ENCODE results near the gene SASH1.
A peak's percentile ranks its signal among the peaks of the same experiment; 100 is the strongest.

SASH1 gene

DNA sequence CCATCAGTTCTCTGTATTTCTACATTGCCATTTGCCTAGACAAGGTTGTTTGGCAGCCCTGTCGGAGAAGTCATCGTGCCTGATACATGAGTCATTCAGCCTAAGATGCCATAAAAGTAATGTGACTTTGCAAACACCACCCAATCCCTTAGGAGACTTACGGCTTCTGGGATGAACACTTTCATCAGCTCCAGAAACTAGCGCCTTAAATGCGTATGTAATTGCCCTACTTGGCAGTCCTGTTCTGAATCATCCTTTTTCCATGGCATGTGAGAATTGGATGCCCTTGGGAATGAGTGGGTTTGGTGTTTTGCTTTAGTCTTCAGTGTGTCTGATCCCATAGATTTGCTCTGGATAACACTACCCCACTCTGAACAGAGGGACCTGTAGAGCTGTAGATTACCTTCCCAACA, 158.5 kb downstream of the SASH1 start:
- no peak for DNase-seq

DNA sequence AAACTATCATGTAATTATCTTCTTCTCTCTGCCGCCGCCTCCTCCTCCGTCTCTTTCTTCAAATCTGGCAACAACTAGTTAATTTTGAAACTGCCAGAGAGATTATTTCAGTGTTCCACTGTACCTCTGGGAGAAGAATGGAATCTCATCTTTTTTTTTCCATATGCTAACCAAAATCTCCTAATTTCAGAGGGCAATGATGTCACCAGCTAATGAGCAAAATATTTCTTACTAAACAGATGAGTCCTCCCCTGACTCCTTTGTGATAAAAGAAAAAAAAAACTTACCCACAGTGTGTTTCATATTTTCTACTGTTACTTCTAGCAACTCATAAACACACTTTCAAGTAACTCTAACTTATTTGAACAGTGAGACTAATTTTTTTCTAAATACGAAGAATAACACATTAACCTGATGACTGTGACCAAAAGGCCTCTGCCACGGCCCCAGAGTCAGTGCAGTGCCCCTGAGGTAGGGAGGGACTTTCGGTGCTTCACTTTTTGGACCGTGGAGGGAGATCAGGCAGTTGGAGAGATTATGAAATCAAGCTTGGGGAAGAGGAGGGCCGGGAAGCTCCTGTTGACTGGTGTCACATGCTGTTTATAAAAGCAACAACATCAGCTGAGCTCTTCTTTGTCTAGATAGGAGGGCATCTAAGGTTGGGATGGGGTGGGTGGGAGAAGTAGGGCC, 159.6 kb downstream of the SASH1 start:
- DNase-seq: peak; percentile 11 to 32

DNA sequence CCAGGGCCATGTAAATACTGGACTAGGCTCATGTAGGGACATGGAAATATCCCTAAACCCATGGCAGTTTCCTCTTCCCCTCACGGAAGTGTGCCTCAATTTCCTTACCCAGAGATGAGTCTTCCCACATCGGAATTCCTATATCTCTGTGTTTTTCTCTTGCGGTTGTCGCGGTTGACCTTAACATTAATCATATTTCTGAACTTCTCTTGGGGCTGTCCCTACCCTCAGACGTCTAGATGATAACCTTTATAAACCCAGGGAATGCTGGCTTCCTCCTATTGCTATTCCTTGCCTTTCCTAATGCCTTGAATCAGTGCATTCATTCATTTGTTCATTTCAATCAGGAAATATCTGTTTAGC, 160.1 kb downstream of the SASH1 start:
- no peak for DNase-seq

DNA sequence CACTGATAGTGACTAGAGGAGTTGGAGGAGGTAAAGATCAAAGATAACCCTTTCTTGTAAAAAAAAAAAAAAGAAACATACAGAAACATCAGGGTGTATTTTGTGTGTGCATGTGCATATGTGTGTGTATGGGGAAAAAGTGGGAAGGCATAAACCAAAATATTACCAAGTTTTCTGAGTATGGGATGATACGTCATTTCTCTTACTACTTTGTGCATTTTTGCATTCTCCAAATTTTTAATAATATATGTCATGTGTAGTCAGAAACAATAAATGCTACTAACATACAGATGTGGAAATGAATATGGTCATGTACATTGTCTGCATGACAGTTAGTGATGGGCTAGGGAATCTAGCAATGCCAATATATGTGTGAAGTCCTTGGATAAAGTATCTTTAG, 161.1 kb downstream of the SASH1 start:
- DNase-seq: no peak

DNA sequence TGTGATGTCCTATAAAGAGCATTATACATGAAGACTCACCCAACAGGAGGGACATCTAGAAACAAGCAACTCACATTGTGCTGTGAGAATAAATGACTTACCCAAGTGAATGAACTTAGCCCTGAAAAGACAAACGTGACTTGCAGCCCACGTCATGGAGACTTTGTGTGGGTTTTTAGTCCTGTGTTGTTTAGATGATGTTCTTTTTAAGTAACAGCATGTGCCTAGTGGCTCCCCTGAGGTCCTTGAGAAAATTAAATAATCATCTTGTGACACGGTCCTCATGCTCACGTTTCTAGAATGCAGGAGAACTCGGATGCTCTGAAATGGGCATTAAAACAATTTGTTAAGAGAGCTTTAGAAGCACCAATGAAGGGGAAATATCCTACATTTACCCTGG, 165.1 kb downstream of the SASH1 start:
- DNase-seq: no peak

DNA sequence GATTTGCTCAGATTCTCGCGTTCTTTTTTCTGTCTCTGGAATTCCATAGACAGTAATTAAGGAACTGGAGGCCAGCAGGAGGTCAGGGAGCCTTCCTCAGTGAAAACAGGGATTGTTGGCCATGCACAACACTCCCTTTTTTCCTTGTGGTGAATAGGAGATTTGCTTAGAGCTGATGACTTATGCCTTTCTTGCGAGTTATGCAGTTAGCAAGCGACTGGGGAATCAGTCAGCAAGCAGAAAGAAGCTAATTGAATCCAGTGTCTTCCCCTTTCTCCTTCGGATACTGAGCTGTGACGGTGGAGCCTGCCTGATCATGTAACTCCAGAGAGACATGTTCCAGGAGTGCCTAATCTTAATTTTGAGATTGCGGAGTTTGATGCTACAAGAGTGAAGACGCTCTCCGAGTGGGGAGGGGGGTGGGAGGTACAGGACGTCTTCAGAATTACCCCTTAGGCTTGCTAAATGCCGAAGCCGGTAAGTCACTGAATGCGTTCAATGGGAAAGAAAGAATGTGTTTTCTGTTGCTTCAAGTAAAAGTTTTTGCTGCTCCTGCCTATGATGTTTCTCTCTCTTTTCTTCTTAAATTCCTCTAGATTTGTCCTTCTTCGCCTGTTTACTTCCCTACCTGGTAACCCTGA, 165.9 kb downstream of the SASH1 start:
- DNase-seq: no peak

DNA sequence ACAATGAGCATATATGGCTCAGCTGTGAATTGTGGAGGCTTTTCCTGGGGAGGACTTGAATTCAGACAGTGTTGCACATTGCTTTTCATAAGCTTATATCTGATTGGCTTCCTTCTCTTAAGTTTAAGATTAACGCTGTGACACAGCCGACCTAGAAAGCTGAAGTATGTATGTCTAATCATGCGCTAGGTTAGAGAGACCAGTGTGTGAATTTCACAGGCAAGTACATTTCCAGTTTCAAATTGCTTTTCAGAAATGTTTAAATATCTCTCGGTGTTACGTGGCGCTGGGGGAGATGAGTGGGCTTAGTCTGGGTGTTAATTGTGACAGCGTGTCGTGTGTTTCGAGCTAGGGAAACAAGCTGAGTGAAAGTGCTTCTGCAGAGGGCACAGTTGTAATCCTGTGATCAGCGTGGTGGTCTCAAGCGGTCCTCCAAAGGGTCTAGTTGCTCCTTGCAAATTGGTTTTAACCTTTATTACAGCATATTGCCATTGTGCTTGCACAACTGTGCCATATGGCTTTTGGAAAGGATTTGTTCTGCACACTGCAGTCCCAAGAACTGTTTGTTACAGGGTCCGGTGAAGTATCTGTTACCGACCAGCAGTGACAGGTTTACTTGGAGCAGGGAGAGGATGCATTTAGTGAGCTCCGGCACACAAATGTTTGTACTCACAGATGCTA, 166.6 kb downstream of the SASH1 start:
- no peak for DNase-seq

DNA sequence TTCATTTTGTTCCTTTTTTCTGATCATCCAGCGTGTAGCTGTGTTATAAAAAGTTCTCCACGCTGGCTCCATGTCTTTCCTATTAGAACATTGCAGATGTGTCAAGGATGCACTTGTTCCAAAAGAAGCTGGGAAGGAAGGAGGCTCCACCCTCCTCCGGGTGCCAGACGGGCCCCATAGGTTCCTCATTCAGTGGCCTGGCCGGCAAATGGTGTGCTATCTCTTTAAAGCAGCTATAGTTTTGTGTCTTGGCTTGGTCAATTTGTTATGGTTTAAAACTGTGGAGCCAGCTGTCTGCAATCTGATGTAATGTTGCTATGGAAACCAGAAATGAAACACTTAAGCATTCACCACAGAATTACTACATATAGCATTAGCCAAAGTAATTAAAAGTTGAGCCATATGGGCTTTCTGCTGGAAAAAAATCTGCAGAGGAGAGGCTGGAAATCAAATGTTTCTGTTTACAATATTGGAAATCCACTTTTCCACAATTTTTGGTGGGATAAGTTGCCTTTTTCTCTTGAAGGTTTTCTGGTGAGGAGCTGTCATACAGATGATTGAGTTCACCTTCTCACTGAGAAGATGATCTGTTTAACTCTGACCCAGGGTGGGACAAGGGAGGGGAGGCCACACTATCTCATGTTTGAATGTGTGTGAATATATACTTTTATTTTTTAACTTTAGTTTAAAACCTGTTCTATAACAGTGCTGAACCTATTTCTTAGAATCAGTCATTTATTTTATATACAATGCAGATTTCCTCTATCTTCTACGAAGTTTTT, 167.4 kb downstream of the SASH1 start:
- DNase-seq: peak; percentile 72 to 89

DNA sequence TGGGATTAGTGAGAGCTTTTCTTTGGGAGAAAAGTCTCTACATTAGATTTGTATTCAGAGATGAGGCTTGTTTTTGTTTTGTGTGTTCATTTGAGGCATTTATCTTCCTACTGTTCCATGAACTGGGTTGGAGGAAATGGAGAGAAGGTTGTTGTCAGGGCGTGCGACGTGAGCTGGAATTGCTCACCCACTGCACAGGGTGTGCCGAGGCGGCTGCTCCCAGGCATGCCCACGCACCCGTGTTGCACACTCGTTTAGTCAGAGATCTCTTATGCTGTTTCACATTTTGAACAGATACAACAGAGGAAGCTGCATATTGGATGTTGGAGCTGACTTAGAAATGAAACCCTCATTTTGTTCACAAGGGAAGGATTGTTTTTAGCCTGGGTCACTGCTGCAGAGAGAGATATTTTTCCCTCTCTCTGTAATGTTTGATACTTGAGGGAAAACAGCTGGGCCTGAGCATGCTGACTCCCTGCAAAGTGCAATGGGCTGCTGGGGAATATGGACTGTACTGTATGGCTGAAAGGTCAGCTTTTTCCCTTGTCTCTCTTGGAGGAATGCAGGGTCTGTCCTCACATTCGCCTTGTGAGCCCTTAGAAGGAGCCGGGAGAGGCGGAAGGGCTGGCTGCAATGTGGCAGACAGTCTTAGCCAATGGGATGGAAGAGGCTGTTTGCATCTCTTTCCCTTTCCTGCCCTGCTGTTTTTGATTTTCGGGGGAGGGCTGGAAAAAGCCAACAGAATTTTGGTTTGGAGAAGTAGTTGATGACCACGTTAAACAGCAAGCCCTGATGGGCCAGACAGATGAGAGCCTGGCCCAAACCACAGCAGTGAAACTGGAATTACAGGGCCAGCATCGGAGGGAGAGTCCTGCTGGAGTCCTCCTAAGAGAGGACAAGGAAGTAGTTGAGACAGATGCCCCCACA, 170.8 kb downstream of the SASH1 start:
- DNase-seq: no peak

DNA sequence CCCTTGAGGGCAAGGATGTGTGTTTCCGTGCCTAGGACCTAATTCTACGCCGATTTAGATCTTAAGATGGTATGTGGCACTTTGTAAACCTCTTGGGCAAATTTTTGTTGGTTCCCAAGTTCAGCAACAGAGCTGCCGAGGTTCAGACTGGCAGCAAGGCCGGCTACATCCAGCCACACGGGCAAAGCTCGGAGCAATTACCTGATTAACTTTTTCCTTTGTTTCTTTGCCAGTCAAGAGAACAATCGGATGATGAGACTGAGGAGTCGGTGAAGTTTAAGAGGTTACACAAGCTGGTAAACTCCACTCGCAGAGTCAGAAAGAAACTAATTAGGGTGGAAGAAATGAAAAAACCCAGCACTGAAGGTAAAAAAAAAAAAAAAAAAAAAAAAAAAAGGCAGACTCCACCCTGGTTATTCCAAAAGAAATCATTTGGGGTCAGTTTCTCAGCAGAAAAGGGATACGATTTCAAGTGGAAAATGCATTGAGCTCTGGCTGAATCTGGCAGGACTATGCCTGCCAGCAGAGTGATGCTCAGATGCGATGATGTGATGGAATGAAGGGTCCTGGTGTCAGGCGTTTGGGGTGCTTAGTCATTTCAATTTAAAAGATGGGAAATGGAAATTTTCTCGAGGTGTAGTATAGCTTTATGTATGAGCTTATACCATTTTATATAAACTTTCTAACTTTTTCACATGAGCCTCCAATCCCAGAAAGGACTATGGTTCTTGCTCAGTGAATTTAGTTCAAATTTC, 171.6 kb downstream of the SASH1 start:
- no peak for DNase-seq

DNA sequence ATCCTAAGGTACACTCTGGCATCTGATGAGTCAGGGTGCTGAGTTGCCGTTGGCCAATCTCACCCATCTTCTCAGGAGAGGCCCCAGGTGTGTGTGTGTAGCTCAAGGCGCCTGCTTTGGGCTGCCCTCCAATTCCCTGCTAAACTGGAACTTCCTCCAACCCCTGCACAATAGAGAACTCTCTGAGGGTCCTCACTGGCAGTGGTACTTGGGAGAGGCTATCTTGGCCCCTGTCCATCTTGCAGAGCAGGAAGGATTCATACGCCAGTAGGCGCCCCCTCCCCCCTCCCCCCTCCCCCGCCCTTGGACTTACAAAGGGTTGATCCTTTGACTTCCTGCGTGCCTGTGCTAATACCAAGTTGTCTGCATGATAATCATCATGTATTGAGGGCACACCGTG, 173.6 kb downstream of the SASH1 start:
- DNase-seq: no peak

DNA sequence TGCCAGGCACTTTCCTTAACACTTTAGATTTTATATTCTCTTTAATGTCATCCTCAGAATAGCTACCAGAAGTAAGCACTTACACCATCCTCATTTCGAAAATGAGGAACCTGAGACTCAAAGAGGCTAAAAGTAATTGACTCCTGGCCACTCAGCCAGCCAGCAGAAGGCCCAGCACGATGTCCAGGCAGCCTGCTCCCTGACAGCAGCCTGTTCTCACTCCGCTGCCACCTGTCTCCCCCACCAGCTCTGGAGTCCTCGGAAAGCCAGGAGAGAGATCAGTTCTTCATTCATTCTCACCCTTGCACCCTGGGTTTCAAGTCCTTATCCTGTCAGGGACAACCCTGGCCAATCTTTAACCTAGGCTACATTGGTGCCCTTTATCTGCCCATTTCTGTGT, 174.0 kb downstream of the SASH1 start:
- peak; percentile 17 to 27 for DNase-seq

DNA sequence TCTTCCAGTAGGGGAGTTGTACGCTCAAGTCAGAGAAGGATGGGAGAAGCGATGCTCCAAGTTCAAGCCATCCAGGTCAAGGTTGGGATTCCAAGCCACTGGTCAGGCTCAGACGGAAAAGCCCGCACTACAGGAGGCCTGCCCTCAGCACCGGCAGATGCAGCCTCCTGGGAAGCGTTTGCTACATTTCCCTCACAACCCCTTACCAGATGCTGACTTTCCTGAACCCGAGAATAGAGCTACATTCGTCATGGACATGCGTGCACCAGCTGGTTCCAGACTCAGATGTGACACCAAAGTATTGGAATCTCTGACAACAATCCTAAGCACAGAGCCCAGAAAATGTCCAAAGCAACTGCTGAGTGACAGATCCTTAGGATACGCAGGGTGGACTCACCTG, 174.8 kb downstream of the SASH1 start:
- DNase-seq: no peak

DNA sequence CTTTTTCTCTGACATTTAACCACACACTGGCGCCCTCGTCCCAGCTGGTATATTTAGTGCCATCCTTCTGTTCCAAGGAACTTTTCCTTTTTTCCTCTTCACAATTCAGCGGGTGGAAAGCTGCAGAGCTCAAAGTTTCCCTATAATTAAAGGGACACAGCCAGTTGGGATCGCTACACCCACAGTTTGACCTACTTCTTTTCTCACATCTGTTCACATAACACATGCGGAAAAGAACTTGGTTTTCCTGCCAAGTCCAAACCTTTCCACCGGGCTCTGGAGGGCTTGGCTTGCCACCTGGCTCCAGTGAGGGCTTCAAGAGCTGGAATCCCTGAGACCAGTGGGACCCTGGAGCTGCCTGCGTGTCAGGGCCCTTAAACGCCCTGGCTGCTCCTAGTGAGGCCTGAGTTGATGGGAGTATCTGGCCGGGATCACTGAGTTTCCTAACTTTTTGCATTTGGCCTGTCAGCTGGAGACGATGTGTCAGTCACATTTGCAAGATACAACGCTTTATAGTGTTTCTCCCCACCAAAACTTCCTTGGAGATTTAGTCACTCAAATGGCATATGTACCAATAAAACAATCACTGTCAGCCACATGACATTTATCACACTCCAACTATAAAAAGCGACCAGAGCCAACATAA, 176.0 kb downstream of the SASH1 start:
- DNase-seq: no peak

DNA sequence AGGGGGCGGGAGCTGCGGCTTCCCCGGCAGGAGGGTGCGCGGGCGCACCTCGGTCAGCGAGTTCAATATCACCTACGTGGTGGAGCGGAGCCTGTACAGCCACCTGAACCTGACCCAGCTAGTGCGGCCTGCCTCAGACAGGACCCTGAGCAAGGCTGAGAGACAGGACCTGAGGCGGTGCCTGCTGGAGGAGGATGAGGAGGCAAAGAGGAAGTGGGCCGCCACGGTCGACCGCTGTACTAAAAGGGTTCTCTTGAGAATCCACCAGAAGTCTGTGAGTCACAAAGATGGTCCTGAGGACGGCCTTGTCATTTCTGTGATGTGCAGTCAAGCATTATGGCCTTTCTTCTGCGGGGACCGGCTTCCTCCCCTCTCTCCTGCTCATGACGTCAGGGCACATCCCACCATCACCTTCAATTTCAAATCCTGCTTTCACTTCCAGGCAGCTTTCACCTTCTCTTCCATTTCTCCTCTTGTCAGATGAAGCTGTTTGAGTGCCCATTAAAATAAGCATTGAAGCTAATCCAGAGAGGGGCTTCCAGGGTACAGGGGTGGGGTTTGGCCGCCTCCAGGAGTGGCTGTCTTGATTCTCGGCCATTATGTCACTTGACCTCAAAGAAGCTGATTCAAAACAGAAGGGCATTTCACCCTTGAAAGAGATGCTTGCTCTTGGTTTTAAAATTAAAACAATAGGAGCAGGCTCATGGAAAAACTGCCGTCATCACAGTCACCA, 177.6 kb downstream of the SASH1 start:
- DNase-seq: no peak

DNA sequence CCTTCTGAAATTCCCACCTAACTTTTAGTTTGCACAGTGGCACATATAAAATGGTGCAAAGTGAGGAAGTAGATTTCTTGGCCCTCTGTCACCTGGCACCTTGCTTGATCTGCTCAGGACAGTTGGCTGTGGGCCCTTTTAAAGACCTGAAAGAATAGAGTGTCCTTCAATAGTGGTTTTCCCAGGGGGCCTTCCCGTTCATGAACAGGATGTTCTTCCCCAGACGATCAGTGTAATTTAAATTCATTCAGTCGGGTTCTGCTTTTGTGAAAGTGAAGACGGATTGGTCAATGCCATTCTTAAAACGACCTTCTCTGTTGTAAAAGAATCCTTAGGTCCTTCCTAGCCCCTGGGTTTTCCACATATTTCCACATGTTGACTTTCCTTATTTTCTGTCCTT, 178.5 kb downstream of the SASH1 start:
- no peak for DNase-seq

DNA sequence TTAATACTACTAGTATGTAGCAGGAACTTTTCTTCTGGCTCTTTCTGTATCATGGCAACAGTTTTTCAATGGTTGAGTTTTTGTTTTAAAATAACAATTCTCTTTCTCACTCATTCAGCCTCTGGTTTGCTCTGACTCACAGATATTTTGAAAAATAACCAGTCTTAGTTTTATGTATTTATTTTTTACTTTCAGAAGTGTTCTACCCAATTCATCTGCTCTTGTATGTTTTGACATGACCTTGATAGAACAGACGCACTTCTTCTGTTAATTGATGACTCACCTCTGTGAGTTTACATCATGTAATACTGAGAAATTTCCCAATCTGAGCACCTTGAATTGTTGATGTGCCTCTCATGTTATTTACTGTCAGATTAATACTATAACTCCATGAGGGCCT, 178.9 kb downstream of the SASH1 start:
- no peak for DNase-seq

DNA sequence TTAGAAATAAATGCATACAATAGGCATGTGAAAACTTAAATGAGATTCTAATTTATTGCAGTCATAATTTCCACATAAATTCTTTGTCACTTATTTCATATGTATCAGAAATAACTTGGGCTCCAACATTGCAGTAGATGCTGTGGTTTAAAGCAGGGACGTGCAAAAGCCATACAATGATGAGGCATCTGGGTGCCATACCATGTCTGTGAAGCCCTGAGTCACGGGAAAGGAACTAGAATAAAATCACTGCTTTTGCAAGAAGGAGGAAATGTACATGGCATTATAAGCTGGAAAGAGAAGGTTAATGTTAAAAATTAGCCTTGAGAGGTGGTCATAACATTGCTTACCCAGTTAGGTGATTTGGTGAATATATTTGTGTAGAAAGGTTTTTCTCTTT, 180.4 kb downstream of the SASH1 start:
- no peak for DNase-seq

DNA sequence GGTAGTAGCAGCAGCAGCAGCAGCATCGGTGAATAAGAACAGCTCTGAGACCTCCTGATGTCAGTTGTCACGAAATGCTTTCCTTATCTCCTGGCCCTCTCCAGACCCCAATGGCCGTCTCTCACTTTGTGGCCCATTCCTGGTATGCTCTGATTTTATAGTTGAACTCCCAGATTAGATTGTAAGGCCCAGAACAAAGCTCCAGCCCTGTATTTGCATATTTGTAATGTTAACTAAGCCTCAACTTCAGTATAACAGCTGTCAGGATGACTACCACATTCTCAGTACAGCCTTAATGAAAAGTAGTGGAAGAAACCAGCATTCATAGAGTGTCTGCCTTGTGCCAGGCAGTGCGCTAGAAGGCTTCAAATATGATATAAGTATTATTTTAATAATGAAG, 180.9 kb downstream of the SASH1 start:
- no peak for DNase-seq

DNA sequence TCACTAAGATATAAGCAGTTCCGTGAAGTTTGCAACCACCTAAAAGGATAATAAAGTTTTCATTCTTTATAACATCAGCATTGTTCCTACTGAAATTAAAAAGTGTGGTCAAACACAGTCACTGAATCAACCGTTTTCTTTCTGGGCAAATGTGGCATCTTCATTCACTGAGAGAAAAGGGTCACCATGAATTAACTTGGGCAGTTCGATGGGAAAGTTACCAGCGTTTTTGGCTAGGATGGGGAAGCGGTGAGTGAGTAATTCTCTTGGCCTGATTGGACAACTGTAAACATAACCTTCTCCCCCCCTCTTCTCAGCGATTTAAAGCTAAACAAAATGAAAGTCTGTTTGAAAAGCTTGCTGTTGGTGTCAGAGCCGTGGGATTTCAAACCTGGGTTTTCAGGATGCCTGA, 181.8 kb downstream of the SASH1 start:
- DNase-seq: no peak

Data from inflammatory macrophage (primary cell).